IPS-18a (cell line): Measurements from ENCODE around the gene INO80C.

Experiments used
- H3K27ac ChIP-seq: one replicate; pipeline ENCODE4 v1.5.1; 2013; ENCODE audit warnings: low read length
- H3K27me3 ChIP-seq: one replicate; pipeline ENCODE4 v1.6.1; 2013; ENCODE audit warnings: mild to moderate bottlenecking, low read length; ENCODE audit not compliant: control insufficient read depth, insufficient read depth
- H3K36me3 ChIP-seq: one replicate; pipeline ENCODE4 v1.6.1; 2013; ENCODE audit warnings: low read depth, low read length; ENCODE audit not compliant: control insufficient read depth
- H3K4me1 ChIP-seq: one replicate; pipeline ENCODE4 v1.6.1; 2013; ENCODE audit warnings: low read depth, low read length; ENCODE audit not compliant: control insufficient read depth
- H3K4me3 ChIP-seq: one replicate; pipeline ENCODE4 v1.5.1; 2013; ENCODE audit warnings: low read length
- H3K9ac ChIP-seq: one replicate; pipeline ENCODE4 v1.6.1; 2013; ENCODE audit warnings: mild to moderate bottlenecking, low read length, moderate library complexity
- H3K9me3 ChIP-seq: one replicate; pipeline ENCODE4 v1.6.1; 2013; ENCODE audit warnings: low read depth, low read length; ENCODE audit not compliant: control insufficient read depth

Gene INO80C

GRCh38 chr18:35466334-35466733 lies 31.4 kb downstream of the INO80C start:
- Histone ChIP-seq H3K9ac (no peak overlapping the region), H3K4me1 (no peaks in the 10 kb centered on the region), H3K9me3 (no peaks in the 10 kb centered on the region), H3K36me3 (peaks cover 7% of the 10 kb centered on the region), H3K27ac (no peak overlapping the region), H3K4me3 (no peak overlapping the region), H3K27me3 (no peaks in the 10 kb centered on the region)

- H3K9me3 ChIP-seq = no peaks in the 10 kb centered on the region
- H3K27ac ChIP-seq = no peak overlapping the region
- no peaks in the 10 kb centered on the region for H3K4me1 ChIP-seq
- no peaks in the 10 kb centered on the region for H3K27me3 ChIP-seq
- H3K9ac ChIP-seq = no peak overlapping the region
- H3K36me3 ChIP-seq = peaks cover 4% of the 10 kb centered on the region
- H3K4me3 ChIP-seq = no peak overlapping the region
Observed at GRCh38 chr18:35465329-35465728, 32.4 kb downstream of the INO80C start.

DNA sequence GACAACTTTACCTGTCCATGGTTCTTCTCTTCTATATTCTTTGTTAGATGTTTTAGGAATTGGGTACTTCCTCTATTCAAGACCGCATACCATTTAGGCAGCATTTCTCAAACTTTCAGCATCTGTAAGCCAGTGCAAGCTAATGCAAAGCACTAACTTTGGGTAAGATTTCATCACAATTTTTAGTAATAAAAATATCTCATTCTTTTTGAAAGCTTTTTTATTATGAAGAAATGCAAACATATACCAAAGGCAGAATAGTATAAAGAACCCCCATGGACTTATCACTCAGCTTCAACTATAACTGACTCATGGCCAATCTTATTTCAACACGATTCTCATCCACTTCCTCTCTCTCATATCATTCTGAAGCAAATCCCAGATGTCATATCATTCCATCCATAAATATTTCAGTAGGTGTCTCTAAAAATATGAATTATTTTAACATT lies 32.9 kb downstream of the INO80C start:
- H3K4me3 ChIP-seq = no peak overlapping the region
- H3K4me1 ChIP-seq = no peaks in the 10 kb centered on the region
- H3K27me3 ChIP-seq = no peaks in the 10 kb centered on the region
- H3K9me3 ChIP-seq = no peaks in the 10 kb centered on the region
- peaks cover 4% of the 10 kb centered on the region for H3K36me3 ChIP-seq
- no peak overlapping the region for H3K27ac ChIP-seq
- no peak overlapping the region for H3K9ac ChIP-seq

- Histone ChIP-seq H3K9me3 (no peaks in the 10 kb centered on the region), H3K4me3 (no peak overlapping the region), H3K9ac (no peak overlapping the region), H3K4me1 (peaks cover 2% of the 10 kb centered on the region), H3K36me3 (peaks cover 4% of the 10 kb centered on the region), H3K27ac (no peak overlapping the region), H3K27me3 (no peaks in the 10 kb centered on the region)
Observed at GRCh38 chr18:35463827-35464226, 33.9 kb downstream of the INO80C start.

- Histone ChIP-seq H3K9ac (no peak overlapping the region), H3K4me1 (peaks cover 10% of the 10 kb centered on the region)
Observed at GRCh38 chr18:35463050-35463449, 34.7 kb downstream of the INO80C start.

DNA sequence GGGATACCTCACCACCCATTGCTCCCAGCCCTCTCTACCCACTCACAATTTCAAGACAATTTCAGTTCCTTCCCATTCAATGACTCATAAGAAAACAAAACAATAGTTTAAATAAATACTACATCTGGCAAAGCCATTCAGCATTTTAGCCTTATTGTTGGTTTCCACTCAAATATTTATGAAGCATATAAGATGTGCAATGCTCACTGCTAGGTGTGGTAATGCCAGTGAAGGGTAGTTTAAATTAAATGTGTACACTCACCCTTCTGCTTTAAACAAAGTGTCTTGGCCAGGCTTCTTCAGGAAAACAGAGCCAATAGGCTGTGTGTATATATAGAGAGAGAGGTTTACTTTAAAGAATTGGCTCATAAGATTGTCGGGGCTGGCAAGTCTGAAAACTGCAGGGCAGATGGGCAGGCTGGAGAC lies 37.0 kb downstream of the INO80C start:
- Histone ChIP-seq H3K27ac (no peak overlapping the region), H3K9ac (no peak overlapping the region), H3K27me3 (no peaks in the 10 kb centered on the region), H3K4me3 (no peak overlapping the region), H3K36me3 (no peaks in the 10 kb centered on the region), H3K9me3 (no peaks in the 10 kb centered on the region), H3K4me1 (peaks cover 10% of the 10 kb centered on the region)

More at GRCh38 chr18:35463050-35463449, 34.7 kb downstream of the INO80C start:
- Histone ChIP-seq H3K9me3 (no peaks in the 10 kb centered on the region), H3K27ac (no peak overlapping the region), H3K27me3 (no peaks in the 10 kb centered on the region), H3K4me3 (no peak overlapping the region), H3K36me3 (no peaks in the 10 kb centered on the region)

DNA sequence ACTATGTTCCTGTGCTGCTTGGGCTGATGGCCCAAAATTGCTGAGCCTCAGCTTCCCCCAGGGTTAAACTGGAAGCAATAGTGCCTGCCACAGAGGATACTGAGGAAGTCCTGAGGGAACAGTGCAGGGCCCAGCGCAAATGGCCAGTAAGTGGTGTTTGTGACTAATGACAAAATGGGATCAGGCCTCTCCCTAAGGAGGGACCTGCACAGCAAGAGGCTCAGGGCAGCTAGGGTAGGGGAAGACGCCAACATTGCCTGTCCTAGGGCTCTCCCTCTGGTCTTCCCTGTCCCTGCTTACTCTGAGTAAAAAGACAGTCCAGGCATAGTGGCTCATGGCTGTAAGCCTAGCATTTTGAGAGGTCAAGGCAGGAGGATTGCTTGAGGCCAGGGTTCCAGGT lies 37.8 kb downstream of the INO80C start:
- no peak overlapping the region for H3K27ac ChIP-seq

DNA sequence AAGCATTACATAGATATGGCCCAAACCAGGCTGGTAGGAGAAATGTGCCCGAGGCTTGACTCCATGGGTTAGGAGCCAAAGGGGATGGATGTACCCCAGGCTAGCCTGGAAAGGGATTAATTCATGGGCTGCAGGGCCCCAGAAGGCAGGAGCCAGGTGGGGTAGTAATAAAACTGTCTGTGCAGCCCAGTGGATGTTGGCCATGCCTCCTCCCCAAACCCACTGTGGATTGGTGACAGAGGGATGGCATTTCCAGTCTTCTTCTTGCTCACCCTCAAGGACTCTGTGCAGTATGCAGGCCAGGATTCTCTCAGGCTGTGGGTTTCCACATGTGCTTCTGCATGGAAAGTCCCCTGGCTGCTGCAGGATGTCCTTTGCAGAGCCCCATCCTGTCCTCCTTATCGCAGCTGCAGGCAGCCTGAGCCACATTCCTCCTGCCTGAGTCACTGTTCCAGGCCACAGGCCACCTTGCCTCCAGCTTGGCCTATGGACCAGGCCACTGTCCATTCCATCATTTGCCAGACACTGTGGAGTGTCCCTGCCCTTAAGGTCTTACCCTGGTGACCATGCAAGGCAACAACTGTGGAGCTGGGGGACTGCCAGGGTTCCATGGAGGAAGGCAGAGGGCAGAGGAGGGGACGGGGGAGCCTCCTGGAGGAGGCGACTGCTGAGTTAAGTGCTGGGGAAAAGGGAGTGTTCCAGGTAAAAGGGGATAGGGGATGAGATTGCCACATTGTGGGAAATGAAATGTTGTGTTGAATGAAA lies 38.9 kb downstream of the INO80C start:
- H3K27me3 ChIP-seq = no peaks in the 10 kb centered on the region
- no peak overlapping the region for H3K9ac ChIP-seq
- H3K4me3 ChIP-seq = no peak overlapping the region
- H3K27ac ChIP-seq = no peak overlapping the region
- H3K4me1 ChIP-seq = peaks cover 10% of the 10 kb centered on the region
- no peaks in the 10 kb centered on the region for H3K9me3 ChIP-seq
- no peaks in the 10 kb centered on the region for H3K36me3 ChIP-seq

More for the DNA sequence above, 37.8 kb downstream of the INO80C start:
- peaks cover 10% of the 10 kb centered on the region for H3K4me1 ChIP-seq
- H3K9ac ChIP-seq = no peak overlapping the region
- H3K9me3 ChIP-seq = no peaks in the 10 kb centered on the region
- no peak overlapping the region for H3K4me3 ChIP-seq
- no peaks in the 10 kb centered on the region for H3K36me3 ChIP-seq
- H3K27me3 ChIP-seq = no peaks in the 10 kb centered on the region

DNA sequence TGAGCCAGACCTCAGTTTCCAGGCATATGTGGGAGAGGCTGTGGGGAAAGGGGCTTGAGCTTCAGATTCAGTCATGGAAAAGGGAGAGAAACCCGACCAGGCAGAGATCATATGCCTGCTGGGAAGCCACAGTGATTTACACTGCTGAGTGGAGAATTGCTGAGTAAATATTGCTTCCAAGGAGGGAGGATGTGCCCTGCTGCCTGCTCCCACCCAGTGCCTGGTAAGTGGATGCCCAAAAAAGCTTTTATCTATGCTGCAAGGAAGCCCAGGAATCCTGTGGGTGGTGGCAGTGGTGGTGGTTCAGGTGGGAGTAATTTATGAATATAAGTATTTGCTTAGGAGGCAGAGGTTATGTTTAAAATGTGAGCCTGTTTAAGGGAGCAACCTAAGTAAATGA lies 39.5 kb downstream of the INO80C start:
- H3K4me1 ChIP-seq = peaks cover 10% of the 10 kb centered on the region
- no peak overlapping the region for H3K4me3 ChIP-seq
- no peaks in the 10 kb centered on the region for H3K36me3 ChIP-seq
- no peak overlapping the region for H3K27ac ChIP-seq
- H3K27me3 ChIP-seq = no peaks in the 10 kb centered on the region
- no peak overlapping the region for H3K9ac ChIP-seq
- H3K9me3 ChIP-seq = no peaks in the 10 kb centered on the region

DNA sequence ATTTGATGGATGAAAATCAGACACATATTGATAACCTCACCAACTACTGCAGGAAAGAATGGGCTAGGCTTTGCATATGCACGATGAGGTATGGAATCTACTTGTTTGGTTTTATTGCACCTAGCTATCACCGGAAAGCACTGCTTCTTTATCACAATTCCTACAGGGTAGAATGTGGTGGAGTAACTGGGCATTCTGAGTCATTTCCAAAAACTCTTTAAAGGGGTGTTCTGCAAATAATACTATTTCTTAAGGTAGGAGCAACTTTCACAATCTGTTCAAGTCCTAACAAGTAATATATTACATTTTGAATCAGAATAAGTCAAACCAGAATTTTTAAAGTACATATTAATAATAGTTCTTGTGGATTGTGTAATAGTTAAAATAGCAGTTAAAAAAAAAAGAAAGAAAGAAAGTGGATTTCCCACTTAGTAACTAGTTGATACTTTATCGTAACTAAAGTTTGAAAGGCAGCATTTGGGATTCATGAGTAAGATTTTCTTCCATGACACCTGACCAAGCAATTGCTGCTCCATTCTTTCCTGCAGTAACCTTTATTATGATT lies 40.5 kb downstream of the INO80C start:
- Histone ChIP-seq H3K27ac (no peak overlapping the region), H3K36me3 (no peaks in the 10 kb centered on the region), H3K9me3 (no peaks in the 10 kb centered on the region), H3K9ac (no peak overlapping the region), H3K27me3 (no peaks in the 10 kb centered on the region), H3K4me1 (peaks cover 10% of the 10 kb centered on the region), H3K4me3 (no peak overlapping the region)

GRCh38 chr18:35455926-35456763 lies 41.6 kb downstream of the INO80C start:
- Histone ChIP-seq H3K4me3 (no peak overlapping the region), H3K4me1 (peaks cover 10% of the 10 kb centered on the region), H3K27ac (no peak overlapping the region), H3K27me3 (no peaks in the 10 kb centered on the region), H3K9ac (no peak overlapping the region), H3K36me3 (no peaks in the 10 kb centered on the region), H3K9me3 (no peaks in the 10 kb centered on the region)
